Endothelial cell of umbilical vein (primary cell): ENCODE measurements around the gene GPATCH4.

ENCODE experiments used
- CTCF ChIP-seq, 2 donors: IDR thresholded peaks; 1 replicate in 1 of 2; 2 replicates in 1 of 2; pipeline ENCODE4 v1.5.1; 2011; ENCODE audit warnings: low read length in 2 of 2, mild to moderate bottlenecking in 2 of 2, moderate library complexity in 2 of 2, control low read depth in 1 of 2, inconsistent platforms in 1 of 2, low read depth in 1 of 2; ENCODE audit not compliant: insufficient read depth in 1 of 2; ENCODE audit errors: extremely low read depth in 1 of 2
- POLR2AphosphoS5 ChIP-seq: IDR thresholded peaks from 2 replicates; pipeline ENCODE4 v1.6.1; 2012; ENCODE audit warnings: low read depth, mild to moderate bottlenecking, control low read depth, low read length, moderate library complexity; ENCODE audit not compliant: insufficient read depth

GRCh38 chr1:156648496-156648895 is 47.2 kb upstream of the GPATCH4 start:
- TF ChIP-seq CTCF (IDR thresholded peaks at IDR 0.05; ENCODE audit: extremely low read depth in 1 of 2, insufficient read depth in 1 of 2, low read depth in 1 of 2, low read length in 2 of 2) (no peak), POLR2AphosphoS5 (no peak)
